Testis (tissue), 2 donors: ENCODE data around the gene C1orf94.

Source experiments
- POLR2A ChIP-seq: fragments of 450-650 bp; IDR thresholded peaks from one replicate; pipeline ENCODE4 v1.6.1; 2017; ENCODE audit warnings: antibody characterized with exemption, mild to moderate bottlenecking, moderate library complexity
- TF ChIP-seq, protein P1 (sequence below), 3 experiments: fragments of 450-650 bp in 2 of 3; fragments of 200-600 bp in 1 of 3; sonication (generic) in 1 of 3; IDR thresholded peaks; one replicate each; pipeline ENCODE4 v1.5.1; 2016 to 2019; ENCODE audit warnings: antibody characterized with exemption in 3 of 3, mild to moderate bottlenecking in 2 of 3, moderate library complexity in 1 of 3

DNA sequence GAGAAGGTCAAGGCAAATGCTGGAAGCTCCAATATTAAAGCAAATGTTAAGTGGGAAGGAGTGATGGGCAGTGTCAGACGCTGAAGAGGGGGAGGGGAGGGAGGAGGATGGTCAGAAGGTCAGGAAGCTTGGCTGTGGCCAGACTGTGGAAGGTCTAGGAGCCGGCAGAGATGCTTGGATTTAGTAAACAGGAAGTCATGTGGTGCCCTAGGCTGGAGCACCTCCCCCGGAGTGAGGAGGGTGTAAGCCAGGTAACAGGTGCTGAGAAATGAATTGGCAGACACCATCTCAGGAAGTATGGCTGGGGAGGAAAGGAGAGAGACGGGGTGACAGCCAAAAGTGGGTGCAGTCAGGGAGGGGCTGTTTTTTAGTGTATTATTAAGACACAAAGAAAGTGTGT lies 29.4 kb upstream of the C1orf94 start:
- no peak for TF ChIP-seq POLR2A
- TF ChIP-seq, protein P1, sequence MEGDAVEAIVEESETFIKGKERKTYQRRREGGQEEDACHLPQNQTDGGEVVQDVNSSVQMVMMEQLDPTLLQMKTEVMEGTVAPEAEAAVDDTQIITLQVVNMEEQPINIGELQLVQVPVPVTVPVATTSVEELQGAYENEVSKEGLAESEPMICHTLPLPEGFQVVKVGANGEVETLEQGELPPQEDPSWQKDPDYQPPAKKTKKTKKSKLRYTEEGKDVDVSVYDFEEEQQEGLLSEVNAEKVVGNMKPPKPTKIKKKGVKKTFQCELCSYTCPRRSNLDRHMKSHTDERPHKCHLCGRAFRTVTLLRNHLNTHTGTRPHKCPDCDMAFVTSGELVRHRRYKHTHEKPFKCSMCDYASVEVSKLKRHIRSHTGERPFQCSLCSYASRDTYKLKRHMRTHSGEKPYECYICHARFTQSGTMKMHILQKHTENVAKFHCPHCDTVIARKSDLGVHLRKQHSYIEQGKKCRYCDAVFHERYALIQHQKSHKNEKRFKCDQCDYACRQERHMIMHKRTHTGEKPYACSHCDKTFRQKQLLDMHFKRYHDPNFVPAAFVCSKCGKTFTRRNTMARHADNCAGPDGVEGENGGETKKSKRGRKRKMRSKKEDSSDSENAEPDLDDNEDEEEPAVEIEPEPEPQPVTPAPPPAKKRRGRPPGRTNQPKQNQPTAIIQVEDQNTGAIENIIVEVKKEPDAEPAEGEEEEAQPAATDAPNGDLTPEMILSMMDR (IDR thresholded peaks at IDR 0.05): no peak
